ENCODE data around the gene TMEM87A.
"Not testable (repeated sequence)": the region's sequence is repeated elsewhere in the genome, so short reads cannot be mapped to it uniquely, and the experiment has no call there.

Gene TMEM87A

DNA sequence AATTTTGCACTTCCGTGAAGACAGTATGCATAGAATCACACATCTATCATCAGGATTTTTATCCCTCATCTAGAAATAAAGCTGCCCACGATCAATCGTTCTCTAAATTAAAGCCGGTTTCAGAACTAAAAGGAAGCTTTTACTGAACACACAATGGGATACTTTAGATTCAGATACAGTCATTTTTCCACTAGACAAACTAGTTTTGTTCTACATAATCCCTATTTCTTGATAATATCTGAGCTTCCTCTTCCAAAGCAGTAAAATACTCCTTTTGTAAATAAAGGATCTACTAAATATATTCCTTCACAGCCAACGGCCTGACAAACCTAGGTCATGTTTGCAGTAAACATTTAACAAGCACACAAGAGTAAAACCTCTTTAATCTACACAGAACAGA, 2.2 kb downstream of the TMEM87A start:
- DNase-seq (ENCODE audit: low read depth), result no peak

GRCh38 chr15:42270551-42270950, 2.7 kb downstream of the TMEM87A start:
- DNase-seq (ENCODE audit: low read depth), result no peak

- no peak for DNase-seq (ENCODE audit: low read depth)
Measured at GRCh38 chr15:42267286-42267685, 5.9 kb downstream of the TMEM87A start.

DNA sequence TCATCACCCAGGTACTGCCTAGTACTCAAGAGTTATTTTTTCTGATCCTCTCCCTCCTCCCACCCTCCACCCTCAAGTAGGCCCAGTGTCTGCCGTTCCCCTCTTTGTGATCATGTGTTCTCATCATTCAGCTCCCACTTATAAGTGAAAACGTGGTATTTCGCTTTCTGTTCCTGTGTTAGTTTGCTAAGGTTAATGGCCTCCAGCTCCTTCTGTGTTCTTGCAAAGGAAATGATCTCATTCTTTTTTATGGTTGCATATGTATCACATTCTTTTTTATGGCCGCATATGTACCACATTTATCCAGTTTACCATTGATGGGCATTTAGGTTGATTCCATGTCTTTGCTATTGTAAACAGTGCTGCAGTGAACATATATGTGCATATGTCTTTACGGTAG, 8.4 kb downstream of the TMEM87A start:
- no peak for DNase-seq (ENCODE audit: low read depth)

DNA sequence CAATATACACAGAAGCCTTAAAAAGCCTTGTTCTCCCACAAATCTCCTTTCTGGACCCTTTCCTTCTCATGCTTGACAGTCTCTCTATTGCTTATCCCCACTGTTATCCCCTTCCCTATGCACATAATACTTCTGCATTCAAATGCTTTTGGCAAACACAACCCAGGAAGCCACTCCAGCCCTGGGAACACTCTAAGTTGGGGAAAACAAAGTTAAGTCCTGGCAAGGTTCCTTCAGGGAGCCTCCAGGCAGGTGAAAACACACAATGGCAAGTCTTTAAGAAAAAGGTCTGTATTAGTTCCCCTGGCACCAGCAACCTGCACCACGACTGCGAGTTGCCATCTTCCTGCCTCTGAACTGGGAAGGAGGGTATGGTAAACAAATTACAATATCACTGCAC, 19.9 kb downstream of the TMEM87A start:
- DNase-seq (ENCODE audit: low read depth), result no peak

- no peak for DNase-seq (ENCODE audit: low read depth)
Measured at GRCh38 chr15:42240823-42241222, 32.4 kb downstream of the TMEM87A start.

DNA sequence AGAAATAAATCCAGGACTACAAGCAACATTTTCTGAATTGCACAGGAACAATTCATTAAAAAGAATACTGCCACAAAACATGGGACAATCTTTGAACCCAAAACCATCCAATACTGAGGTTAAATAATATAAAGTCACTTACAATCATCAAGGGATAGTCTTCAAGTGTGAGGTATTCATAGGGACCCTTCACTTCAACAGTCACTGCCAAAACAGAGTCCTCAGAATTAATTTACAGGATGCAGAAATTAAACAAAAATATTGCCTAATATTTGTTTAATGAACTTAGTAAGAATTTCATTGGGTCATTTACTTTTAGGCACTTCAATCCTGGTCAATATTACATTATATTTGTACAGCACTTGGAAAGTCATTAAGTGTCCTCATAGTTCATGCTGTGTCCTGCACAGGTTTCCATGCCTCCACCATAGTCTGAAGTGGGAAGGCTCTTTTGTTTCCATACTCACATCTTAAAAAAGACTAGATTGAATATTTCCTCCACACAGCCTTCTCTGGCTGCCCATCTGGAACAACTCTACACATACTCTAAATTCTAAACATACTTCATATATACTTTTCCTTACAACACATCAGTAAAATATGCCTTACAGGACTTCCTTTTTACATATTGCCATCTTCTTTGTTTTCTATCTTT, 33.6 kb downstream of the TMEM87A start:
- DNase-seq (ENCODE audit: low read depth), result no peak

DNA sequence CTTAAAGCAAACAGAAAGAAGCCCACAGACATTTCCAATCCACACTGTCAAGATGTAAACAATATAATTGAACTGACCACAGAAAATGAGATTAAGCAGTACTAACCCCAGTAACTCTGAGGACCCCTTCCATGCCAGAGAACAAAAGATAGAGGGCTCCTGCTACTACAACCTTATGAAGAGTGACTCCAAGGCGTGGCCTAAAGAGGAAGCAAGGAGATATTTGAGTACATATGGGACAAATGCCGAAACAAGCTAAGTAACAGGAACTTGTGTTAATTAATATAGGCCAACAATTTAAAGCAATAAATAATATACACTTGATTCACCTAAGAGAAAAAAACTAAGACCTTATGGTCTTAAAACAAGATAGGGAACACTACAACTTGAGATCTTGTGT, 40.1 kb downstream of the TMEM87A start:
- DNase-seq (ENCODE audit: low read depth), result no peak

DNA sequence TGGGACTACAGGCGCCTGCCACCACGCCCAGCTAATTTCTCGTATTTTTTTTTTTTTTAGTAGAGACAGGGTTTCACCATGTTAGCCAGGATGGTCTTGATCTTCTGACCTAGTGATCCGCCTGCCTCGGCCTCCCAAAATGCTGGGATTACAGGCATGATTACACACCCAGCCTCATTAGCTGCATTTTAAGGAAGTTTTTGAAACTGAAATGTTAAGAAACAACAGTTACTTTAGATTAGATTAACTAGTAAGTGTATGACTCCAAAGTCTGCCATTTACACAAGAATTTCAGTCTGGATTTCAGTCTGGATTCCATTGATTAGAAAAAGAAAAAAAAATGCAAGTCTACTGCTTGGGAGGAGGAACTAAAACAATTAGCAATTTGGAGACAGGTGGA, 40.6 kb downstream of the TMEM87A start:
- no peak for DNase-seq (ENCODE audit: low read depth)

DNA sequence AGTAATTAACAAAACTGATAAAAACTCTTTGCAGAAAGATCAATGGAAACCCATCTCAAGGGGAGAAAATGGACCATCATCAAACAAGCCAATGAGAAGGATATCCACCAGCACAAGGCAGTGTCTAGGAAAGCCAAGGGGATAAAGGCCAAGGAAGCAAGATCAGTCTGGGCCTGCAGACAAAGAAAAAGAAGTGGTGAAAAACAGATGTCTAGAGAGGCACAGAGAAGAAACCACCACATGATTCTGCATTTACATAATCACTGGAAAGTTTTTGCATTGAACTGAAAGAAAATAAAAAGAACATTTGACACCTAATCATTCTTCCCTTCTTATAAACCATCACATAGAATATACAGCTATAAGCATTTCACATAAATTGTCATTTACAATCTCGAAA, 42.1 kb downstream of the TMEM87A start:
- no peak for DNase-seq (ENCODE audit: low read depth)

DNA sequence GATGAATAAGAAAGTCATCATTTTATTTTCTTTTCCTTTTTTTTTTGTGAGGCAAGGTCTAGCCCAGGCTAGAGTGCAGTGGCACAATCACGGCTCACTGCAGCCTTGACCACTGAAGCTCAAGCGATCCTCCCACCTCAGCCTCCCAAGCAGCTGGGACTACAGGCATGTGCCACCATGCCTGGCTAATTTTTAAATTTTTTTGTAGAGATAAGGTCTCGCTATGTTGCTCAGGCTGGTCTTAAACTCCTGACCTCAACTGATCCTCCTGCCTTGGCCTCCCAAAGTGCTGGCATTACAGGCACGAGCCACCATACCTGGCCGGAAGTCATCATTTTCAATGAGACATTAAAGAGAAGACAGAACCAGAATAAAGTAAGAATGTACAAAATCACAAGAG, 44.3 kb downstream of the TMEM87A start:
- not testable (repeated sequence) for DNase-seq (ENCODE audit: low read depth)

GRCh38 chr15:42228036-42228435, 45.2 kb downstream of the TMEM87A start:
- DNase-seq (ENCODE audit: low read depth), result no peak

DNA sequence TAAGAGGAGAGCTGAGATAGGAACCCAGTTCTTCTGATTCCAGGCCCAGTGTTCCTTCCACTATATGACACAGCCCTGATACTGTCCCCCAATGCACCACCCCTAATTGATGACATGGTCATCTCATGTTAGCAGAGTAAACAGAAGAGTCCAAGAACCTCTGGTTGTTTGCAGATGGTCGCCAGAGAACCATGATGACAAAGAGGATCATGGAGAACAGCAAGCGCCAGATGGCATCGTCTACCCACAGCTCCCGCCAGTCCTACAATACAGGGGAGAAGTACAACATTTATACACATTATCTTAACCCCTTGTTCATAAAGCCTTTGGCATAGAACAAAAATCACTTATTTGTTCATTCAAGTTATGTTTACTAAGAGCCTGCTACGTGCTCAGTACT, 46.6 kb downstream of the TMEM87A start:
- no peak for DNase-seq (ENCODE audit: low read depth)

DNA sequence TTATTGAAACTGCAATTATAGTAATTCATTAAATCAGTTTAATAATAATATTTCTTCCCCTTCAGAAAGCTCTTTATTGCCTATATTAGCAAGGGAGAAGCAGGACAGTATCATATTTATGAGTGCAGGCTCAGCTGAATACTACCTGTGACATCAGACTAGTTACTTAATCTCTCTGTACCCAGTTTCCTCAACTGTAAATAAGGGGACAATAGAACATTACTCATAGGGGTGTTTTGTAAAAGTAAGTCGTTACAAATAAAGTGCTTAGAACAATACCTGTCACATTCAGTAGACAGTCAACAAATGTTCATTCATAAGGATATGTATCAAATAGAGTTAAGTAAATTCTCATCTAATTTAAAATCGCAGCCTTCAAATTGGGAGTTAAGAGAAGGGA, 53.0 kb downstream of the TMEM87A start:
- DNase-seq (ENCODE audit: low read depth), result no peak

GRCh38 chr15:42218953-42219592, 54.2 kb downstream of the TMEM87A start:
- DNase-seq (ENCODE audit: low read depth), result no peak

DNA sequence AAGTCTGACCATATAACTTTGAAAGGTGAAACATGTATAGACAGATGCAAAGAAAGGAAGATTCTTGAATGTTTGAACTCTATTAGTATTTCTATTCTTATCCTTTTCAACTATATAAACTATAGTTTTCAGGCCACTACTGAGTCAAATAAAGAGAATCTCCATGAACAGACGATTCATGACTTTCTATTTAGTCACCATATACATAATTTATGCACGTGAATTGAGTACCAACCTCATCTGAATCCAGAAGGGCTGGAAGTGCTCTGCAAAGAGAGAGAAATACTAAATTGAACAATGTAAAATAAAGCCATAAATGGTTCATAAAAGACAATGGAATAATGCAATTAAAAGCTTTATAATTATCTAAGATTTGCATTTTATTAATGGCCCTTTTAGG, 55.7 kb downstream of the TMEM87A start:
- DNase-seq (ENCODE audit: low read depth), result no peak

- no peak for DNase-seq (ENCODE audit: low read depth)
Measured at GRCh38 chr15:42215913-42216829, 57.1 kb downstream of the TMEM87A start.

DNA sequence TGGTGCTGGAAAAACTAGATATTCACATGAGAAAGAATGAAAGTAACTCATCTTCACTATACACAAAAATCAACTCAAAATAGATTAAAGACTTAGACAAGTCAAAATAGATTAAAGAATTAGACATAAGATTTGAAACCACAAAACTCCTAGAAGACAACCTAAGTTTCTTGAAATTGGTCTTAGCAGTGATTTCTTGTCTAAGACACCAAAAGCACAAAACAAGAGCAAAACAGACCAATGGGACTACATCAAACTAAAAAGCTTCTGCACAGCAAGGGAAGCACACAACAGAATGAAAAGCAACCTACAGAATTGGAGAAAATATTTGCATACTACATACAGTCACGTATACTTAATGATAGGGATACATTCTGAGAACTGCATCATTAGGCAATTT, 58.6 kb downstream of the TMEM87A start:
- DNase-seq (ENCODE audit: low read depth), result no peak

GRCh38 chr15:42213511-42213910, 59.7 kb downstream of the TMEM87A start:
- DNase-seq (ENCODE audit: low read depth), result no peak

DNA sequence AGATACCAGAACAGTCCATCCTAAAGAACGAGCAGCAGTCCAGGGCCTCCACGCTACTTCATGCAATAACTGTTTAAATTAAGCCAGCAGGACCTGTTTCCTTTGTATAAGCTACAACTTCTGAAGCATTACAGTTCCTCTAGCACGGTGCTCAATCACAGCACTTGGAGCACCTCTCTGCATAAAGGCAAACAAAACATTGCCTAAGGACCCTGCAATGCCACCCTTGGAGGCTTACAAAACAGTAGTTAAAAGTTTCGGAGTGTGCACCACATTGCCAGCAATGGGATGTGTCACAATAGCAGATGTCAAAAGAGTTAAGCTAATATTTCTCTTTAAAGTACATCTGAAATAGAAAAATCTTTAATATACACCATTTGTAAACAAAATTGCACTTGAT, 62.5 kb downstream of the TMEM87A start:
- no peak for DNase-seq (ENCODE audit: low read depth)

DNA sequence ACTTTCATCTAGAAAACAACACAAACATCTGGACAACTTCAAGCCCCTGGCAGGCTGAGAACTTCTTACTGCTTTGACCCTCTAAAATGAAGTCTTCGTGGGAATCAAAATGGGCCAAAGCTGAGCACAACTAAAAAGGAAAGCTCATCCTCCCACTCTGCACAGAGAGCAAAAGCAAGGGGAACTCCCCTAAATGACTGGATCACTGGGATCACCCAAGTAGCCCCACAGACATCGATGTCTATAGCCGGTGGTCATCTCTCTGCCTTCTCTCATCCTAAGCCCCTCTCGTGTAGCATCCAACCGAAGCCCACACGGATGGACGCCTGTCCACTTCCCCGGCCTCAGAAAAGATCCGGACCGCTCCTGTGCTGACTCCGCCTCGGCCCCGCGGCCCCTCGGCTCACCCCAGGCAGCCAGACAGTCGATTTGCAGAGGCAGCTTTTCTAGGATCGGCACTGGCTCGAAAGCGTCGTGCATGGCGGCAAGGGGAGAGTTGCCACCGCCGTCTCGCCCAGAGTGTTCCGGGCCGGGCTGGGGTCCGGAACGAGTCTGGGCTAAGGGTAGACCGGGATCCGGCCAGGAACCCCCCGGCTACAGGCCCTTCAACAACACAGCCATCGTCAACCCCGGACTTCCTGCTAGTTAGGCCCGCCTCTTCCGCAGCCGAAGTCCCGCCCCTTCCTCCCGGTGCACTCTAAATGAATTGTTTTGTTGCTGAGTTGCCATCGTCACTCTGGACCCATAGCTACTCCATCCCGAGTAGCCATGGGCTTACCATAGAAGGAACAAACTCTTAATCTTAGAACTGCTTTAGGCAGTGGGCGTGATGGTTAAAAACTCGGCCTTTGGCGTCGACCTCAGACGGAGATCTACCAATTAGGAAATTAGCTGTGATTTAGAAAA, 65.3 kb downstream of the TMEM87A start, which contains the start of gene VPS39:
Gene VPS39, minus strand, starts transcription at position 631 of the 906 bp plus-strand sequence. Its CDS starts 151 bp downstream, at position 480.
- peak; percentile 60 for DNase-seq (ENCODE audit: low read depth)

GRCh38 chr15:42206406-42206805, 66.8 kb downstream of the TMEM87A start:
- DNase-seq (ENCODE audit: low read depth), result no peak

All from GM04503 (cell line).